Left ventricle myocardium inferior (tissue), 1 donor: ENCODE measurements around the gene AACS. TPM values are rescaled to one million over a fixed set of nuclear protein-coding genes. Genes with fewer than 3 reads are reported as not detected.
"Not testable (repeated sequence)": the region's sequence is repeated elsewhere in the genome, so short reads cannot be mapped to it uniquely, and the experiment has no call there.

Source experiments
- DNase-seq: peaks from one replicate; pipeline ENCODE4 v3.0.0-alpha.2; 2020
- H3K27ac ChIP-seq: fragments of 200-600 bp; replicated peaks from 2 replicates; pipeline ENCODE4 v1.8.0; 2021
- H3K27me3 ChIP-seq: fragments of 200-600 bp; 2 replicates; pipeline ENCODE4 v1.8.0; 2021; ENCODE audit warnings: low read depth
- H3K36me3 ChIP-seq: fragments of 200-600 bp; 2 replicates; pipeline ENCODE4 v1.8.0; 2021
- H3K4me1 ChIP-seq: fragments of 200-600 bp; 2 replicates; pipeline ENCODE4 v1.8.0; 2021
- H3K4me3 ChIP-seq: fragments of 200-600 bp; 2 replicates; pipeline ENCODE4 v1.8.0; 2021; ENCODE audit warnings: mild to moderate bottlenecking, moderate library complexity
- H3K9me3 ChIP-seq: fragments of 200-600 bp; replicated peaks from 2 replicates; pipeline ENCODE4 v1.8.0; 2021
- intact Hi-C: fragments of 100-400 bp; cut with micrococcal nuclease; formaldehyde crosslinking; loops from one replicate; pipeline ENCODE4 v1.11.0; 2022
- total RNA-seq: library from RNA; stranded (reverse); fragmentation: NEBNext Ultra II Directional; extraction: Animal tissue kit (Norgen Biotek cat#: 25700); gene quantifications from one replicate; pipeline ENCODE4 v1.2.1, GENCODE V29; 2021
- TF ChIP-seq, protein P1 (sequence below): fragments of 200-600 bp; IDR thresholded peaks from 2 replicates; pipeline ENCODE4 v1.8.0; 2021; ENCODE audit warnings: antibody characterized with exemption, mild to moderate bottlenecking, borderline replicate concordance
- donor health status: DM: no; HTN: yes; CAD: no; lungs with severe emphysema.

AACS gene
- total RNA-seq, 1 donor from 2014 or later: 11.5 TPM

DNA sequence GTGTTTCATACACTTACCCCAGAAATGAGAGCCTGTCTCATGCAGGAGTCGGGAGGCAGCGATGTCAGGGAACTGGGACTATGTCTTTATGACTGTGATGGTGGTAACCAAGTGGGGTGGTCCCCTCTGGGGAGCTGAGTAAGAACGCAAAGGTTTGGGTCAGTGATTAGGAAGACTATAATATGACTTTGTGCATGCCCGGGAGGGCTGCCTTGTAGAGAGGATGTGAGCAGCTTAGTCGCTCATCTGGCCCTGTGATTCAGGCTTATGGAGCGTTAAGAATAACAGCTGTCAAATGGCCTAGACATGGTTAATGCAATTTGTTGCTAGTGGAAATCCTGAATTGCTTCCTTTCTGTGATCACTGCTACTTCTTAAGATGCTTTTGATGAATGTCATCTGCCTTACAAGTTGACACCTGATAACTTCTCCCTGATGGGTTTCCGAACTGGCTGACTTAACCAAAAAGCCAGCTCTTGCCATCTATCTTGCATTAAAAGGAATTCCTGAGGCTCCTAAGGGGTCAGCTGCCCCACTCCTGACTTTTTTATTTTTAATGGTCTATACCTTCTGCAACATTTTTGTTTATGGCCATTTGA is 35.4 kb upstream of the AACS start:
- no peak overlapping the region for H3K4me3 ChIP-seq
- peaks cover 4% of the 10 kb centered on the region for H3K9me3 ChIP-seq
- H3K27me3 ChIP-seq: no peaks in the 10 kb centered on the region
- TF ChIP-seq, protein P1, sequence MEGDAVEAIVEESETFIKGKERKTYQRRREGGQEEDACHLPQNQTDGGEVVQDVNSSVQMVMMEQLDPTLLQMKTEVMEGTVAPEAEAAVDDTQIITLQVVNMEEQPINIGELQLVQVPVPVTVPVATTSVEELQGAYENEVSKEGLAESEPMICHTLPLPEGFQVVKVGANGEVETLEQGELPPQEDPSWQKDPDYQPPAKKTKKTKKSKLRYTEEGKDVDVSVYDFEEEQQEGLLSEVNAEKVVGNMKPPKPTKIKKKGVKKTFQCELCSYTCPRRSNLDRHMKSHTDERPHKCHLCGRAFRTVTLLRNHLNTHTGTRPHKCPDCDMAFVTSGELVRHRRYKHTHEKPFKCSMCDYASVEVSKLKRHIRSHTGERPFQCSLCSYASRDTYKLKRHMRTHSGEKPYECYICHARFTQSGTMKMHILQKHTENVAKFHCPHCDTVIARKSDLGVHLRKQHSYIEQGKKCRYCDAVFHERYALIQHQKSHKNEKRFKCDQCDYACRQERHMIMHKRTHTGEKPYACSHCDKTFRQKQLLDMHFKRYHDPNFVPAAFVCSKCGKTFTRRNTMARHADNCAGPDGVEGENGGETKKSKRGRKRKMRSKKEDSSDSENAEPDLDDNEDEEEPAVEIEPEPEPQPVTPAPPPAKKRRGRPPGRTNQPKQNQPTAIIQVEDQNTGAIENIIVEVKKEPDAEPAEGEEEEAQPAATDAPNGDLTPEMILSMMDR: no peak
- no peaks in the 10 kb centered on the region for H3K4me1 ChIP-seq
- no peak overlapping the region for H3K27ac ChIP-seq
- intact Hi-C loops: no loop called here
- no peak for DNase-seq
- no peaks in the 10 kb centered on the region for H3K36me3 ChIP-seq

DNA sequence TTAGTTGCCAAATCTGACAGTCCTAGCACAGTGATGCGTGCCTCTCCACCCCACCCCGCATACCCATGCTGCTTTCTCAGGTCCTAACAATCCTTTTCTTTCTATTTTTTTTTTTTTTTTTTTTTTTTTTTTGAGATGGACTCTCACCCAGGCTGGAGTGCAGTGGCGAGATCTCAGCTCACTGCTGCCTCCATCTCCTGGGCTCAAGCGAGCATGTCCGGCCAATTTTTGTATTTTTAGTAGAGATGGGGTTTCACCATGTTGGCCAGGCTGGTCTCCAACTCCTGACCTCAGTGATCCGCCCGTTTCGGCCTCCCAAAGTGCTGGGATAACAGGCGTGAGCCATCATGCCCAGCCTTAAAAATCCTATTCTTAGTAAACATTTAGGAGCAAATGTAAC is 33.8 kb upstream of the AACS start:
- H3K9me3 ChIP-seq, H3K4me3 ChIP-seq, H3K36me3 ChIP-seq, DNase-seq, H3K4me1 ChIP-seq, H3K27ac ChIP-seq, intact Hi-C loops, H3K27me3 ChIP-seq: not testable (repeated sequence)

DNA sequence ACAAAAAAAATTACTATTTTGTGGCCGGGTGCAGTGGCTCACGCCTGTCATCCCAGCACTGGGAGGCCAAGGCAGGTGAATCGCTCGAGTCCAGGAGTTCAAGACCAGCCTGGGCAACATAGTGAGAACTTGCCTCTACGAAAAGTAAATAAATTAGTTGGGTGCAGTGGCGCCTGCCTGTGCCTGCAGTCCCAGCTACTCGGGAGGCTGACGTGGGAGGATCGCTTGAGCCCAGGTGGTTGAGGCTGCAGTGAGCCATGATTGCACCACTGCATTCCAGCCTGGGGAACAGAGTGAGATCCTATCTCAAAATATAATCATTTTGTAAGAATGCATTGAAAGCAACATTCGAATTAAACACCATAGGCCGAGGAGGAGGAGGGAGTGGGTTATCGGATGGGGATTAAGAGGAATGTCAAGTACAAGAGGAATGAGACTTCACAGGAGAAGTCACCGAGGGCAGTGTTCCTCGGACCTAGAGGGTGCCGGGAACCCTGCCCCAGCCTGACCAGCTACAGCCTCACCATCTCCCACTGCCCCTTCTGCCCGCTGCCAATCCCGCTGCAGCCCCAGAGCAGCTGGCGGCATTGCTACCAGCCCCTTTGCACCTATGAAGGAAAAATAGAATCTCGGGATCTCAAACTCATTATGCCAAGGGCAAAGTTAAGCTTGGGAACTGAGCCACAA is 32.6 kb upstream of the AACS start:
- Histone ChIP-seq H3K4me3 (no peak overlapping the region), H3K27me3 (no peaks in the 10 kb centered on the region), H3K4me1 (no peaks in the 10 kb centered on the region), H3K9me3 (peaks cover 8% of the 10 kb centered on the region), H3K36me3 (no peaks in the 10 kb centered on the region), H3K27ac (no peak overlapping the region)
- DNase-seq: no peak
- TF ChIP-seq, protein P1: no peak
- intact Hi-C loops: no loop called here

- intact Hi-C loops: no loop called here
- Histone ChIP-seq H3K36me3 (no peaks in the 10 kb centered on the region), H3K4me3 (no peak overlapping the region), H3K27me3 (no peaks in the 10 kb centered on the region), H3K9me3 (peaks cover 8% of the 10 kb centered on the region), H3K4me1 (no peaks in the 10 kb centered on the region), H3K27ac (no peak overlapping the region)
- DNase-seq: no peak
- TF ChIP-seq, protein P1: no peak
Observed at GRCh38 chr12:125033288-125033687, 31.9 kb upstream of the AACS start.

DNA sequence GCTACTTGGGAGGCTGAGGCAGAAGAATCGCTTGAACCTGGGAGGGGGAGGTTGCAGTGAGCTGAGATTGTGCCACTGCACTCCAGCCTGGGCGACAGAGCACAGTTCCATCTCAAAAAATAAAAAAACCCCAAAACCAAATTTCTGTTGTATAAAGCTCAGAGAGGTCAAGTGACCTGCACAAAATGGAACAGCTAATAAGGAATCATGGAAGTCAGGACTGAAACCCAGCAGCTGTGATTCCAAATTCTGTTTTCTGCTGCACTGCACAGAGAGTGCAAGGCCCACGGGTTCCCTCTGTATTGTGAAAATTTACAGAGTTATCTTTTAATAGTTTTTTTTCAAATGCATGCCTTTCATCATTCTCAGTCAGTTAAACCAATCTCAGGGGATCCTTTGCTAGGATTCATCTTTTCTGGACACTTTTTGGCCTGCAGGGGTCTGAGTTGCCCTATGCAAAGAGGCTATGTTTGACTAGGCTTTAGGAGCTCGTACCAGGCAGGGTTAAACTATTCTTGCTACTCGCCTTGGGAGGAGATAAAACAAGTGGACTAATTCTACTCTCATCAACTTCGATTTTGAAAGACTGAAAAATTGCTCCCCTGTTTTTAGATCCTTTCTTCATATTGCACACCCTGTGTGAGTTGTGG is 26.1 kb upstream of the AACS start:
- no peaks in the 10 kb centered on the region for H3K4me1 ChIP-seq
- intact Hi-C loops: no loop called here
- no peaks in the 10 kb centered on the region for H3K27me3 ChIP-seq
- no peak for DNase-seq
- no peak overlapping the region for H3K27ac ChIP-seq
- TF ChIP-seq, protein P1: no peak
- no peaks in the 10 kb centered on the region for H3K36me3 ChIP-seq
- no peak overlapping the region for H3K4me3 ChIP-seq
- H3K9me3 ChIP-seq: peaks cover 8% of the 10 kb centered on the region

DNA sequence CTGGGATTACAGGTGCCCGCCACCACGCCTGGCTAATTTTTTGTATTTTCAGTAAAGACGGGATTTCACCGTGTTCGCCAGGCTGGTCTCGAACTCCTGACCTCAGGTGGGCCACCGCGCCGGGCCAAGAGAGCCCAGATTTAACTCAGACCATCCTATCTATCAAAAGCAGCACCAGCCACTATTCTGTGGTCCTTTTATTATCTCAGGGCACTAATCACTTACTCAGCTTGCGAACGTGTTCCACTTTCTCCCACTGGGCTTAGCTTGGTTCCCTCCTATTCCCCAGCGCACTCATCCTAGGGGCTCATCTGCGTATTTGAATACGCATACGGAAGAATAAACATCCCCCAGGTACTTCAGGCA is 16.2 kb upstream of the AACS start:
- intact Hi-C loops: no loop called here
- DNase-seq: no peak

More for the DNA sequence above, 16.2 kb upstream of the AACS start:
- Histone ChIP-seq H3K27ac (peak overlapping the region; percentile 77), H3K9me3 (no peaks in the 10 kb centered on the region), H3K27me3 (no peaks in the 10 kb centered on the region), H3K36me3 (no peaks in the 10 kb centered on the region), H3K4me3 (peak overlapping the region; percentile 73), H3K4me1 (peaks cover 5% of the 10 kb centered on the region)
- TF ChIP-seq, protein P1: no peak
